OCI-LY1 (cell line): ENCODE results near the gene FLVCR2.

Experiments
- CTCF ChIP-seq: fragments of 200-600 bp; sonication (generic), shearing (Covaris generic); IDR thresholded peaks from 2 replicates; pipeline ENCODE4 v1.5.1; 2017; ENCODE audit warnings: mild to moderate bottlenecking, antibody characterized with exemption, low read length, moderate library complexity, mixed read lengths
- EZH2 ChIP-seq: fragments of 200-600 bp; sonication (generic), shearing (Covaris generic); IDR thresholded peaks from 2 replicates; pipeline ENCODE4 v1.8.0; 2017; ENCODE audit warnings: borderline replicate concordance, mixed run types, mild to moderate bottlenecking, antibody characterized with exemption, low read length, moderate library complexity, mixed read lengths

DNA sequence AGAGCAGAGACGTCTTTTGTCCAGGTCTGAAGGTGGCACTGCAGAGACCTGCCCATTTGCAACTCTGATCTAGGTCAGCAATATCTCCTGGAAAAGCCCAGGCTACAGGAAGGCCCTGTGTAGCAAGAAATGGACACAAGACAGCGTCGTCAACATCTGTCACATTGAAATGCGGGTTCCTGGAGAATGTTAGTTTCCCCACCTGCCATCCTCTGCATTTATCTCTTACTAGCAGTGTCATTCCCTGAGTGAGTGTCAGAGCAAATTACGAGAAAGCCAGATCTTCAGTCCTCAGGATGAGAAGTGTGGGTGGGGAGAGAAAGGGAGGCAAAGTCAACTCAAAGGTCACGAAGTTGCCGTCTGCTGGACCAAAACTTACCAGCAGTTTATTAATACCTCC is 27.4 kb upstream of the FLVCR2 start:
- TF ChIP-seq CTCF (no peak), EZH2 (no peak)
